NCI-H82 (cell line): ENCODE measurements around the gene DDX5.
"Not testable (repeated sequence)": the region's sequence is repeated elsewhere in the genome, so short reads cannot be mapped to it uniquely, and the experiment has no call there.

ENCODE experiments used
- DNase-seq: peaks from one replicate; lab custom pipeline; 2025; lab: John Stamatoyannopoulos, UW

DDX5 gene

DNA sequence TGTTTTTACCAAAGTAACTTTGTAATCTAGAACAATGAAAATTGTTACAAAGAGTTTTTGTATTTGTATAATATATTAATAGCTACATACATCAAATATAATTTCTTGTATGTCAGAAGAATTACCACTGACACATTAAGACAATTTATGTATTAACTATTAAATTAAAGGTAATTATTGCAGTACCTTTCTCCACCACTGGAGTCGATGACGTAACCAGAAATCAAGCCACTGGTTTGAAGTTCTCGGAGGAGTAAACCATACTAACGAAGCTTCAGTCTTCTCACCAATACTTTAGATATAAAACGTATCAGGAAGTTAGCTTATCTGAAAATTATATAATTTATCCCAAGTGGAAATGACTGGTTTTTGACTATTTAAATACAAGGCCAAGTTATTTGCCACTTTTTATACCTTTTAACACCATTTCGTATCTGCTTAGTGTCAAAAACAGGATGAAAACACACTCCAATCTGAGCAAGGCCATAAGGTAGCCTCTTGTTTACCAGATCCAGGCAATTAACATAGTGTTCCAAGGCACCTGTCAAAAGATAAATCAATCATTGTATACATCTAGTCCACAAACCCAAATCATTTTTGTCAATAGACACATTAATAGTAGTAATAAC is 13.5 kb downstream of the DDX5 start:
- peak; percentile 46 for DNase-seq

DNA sequence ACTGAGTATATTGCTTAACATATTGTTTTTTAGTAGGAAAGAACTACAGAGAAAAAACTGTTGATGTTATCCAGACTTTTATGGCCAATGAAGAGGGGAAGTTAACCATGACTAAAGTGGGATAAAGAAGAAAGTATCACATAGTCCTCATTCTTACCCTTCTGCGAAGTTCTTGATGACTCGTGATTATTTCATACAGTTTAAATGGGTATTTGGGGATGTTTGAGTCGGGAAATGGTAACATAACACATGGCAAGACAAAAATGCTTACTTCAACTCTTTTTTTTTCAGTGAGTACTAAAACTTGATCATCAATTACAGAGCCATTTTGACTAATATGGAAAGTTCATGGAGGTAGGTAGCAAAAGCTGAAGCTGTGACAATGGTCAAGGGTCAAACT is 14.1 kb downstream of the DDX5 start:
- DNase-seq, result no peak

DNA sequence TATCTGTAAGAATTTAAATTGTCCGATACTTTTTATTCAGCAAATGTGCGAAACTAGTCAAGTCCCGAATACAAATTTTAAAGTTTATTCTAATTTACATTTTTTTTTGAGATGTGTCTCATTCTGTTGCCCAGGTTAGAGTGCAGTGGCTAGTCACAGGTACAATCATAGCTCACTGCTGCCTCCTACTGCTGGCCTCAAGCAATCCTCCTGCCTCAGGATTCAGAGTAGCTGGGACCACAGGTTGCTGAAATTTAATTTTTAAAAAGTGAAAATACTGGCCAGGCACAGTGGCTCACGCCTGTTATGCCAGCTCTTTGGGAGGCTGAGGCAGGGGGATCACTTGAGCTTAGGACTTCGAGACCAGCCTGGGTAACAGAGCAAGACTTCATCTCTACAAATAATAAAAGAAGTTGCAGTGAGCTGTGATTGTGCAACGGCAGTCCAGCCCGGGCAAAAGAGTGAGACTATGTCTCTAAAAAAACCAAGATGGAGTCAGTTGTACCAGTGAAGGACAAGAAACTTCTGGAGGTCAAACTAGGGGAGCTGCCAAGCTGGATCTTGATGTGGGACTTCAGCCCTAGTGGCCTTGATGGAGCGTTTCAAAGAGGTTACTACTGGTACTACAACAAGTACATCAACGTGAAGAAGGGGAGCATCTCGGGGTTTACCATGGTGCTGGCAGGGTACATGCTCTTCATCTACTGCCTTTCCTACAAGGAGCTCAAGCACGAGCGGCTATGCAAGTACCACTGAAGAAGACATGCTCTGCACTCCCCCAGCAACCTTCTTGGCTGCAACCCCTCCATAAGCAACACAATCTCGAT is 14.8 kb downstream of the DDX5 start:
- DNase-seq, result peak; percentile 63

DNA sequence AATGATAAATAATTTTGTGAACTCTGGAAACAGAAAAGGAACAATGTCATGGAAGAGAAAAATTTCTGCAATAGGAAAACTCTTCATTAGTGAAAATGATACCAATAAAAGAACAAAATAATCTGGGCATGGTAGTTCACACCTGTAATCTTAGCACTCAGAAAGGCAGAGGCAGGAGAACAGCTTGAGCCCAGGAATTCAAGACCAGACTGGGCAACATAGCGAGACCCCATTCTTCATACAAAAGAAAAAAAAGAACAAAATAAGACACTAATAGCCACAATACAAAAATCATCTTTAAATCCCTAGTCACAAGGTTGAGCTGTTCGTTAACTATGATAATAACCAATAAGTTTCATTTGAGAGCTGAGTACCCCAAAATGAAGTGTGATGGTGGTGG is 17.8 kb downstream of the DDX5 start:
- no peak for DNase-seq

DNA sequence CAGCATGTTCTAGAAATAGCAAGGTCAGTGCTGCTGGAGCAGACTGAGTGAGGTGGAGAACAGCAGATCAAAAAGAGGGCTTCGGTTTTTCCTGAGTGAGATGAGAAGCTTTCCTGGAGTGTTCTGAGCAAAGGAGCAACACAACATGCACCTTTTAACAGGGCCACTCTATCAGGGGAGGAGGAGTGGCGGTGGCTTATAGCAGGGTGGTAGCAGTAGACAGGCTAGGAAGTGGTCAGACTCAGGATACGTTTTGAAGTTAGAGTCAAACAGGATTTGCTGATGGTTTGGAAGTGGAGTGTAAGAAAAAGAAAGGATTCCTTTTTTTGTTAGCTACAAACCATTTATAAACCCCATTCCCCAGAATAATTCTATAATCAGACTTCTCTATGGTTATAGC is 21.7 kb downstream of the DDX5 start:
- no peak for DNase-seq

DNA sequence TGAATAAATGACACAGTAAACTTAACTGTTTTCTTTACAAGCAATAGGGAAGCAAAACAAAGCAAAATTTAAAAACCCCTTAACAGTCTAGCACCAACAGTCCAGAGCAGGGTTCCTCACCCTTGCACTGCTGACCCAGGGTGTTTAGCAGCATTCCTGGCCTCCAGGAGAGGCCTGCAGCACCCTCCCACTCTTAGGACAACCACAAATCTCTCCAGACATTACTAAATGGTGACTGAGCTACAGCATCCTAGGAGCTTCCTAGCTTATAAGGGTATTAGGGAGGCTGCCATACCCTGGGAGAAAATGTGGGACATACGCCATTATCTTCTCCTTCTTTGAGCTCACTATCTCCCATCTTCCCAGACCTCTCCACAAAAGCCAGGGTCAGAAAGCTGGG is 25.1 kb downstream of the DDX5 start:
- DNase-seq, result no peak

DNA sequence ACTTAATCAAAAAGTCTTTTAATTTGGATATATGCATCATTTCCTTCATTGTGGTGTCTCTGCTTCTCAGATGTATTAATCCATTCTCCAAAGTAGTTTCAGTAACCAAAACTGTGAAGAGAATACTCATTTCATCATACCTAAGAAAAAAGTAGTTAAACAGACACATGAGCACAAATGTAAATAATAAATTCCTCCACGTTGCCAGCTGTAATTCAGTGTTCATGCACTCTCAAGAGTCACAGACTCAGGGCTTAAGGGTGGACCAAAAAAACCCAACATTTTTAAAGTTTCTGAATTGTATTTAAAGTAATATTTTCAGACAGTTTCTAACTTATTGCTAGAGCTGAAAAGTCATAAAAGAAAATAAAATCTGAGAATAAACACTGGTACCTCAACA is 28.2 kb downstream of the DDX5 start:
- DNase-seq, result no peak

DNA sequence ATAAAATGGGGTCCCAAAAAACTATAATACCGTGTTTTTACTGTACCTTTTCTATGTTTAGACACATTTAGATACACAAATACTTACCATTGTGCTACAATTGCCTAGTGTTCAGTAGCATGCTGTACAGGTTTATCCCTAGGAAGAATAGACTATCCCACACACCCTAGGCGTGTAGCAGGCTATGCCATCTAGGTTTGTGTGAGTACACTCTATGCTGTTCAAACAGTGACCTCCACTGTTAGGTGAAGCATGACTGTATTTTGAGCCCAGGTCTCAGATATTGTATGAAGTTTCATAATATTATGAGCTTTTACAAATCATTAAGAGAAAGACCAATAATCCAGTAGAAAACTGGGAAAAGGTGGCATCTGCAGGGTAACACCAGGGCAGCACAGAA is 33.5 kb downstream of the DDX5 start:
- DNase-seq, result no peak

DNA sequence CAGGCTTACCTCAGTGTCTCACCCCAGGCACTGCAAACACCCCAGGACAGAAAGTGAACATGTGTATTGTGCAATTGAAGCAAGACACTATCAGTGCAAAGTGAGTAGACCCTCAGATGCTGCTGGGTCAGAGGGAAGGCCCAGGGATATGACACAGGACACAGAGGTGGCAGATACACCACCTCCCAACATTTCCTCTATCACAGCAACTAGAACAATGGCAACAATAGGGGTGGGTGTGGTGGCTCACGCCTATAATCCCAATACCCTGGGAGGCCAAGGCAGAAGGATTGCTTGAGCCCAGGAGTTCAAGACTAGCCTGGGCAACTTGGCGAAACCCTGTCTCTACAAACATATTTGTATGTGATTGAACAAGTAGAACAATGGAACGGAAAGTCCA is 34.6 kb downstream of the DDX5 start:
- DNase-seq, result no peak

DNA sequence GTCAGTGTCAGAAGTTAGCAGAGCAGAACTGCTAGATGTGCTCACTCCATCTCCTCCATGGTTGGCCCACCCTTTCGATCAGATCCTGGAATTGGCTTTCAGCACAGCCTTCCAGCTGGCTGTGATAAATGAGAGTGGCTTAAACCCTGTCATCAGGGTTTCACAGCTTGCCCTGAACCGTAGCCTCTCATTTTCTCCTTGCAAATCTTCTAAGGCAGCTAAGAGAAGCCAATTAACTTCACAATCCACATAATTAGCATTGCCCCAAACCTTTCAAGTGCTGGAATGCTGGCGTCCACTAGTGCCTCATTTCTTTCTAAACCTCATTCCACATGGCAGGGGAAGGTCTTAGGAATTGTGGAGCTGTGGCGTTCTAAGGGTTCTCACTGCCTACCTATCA is 35.5 kb downstream of the DDX5 start:
- peak; percentile 94 for DNase-seq

DNA sequence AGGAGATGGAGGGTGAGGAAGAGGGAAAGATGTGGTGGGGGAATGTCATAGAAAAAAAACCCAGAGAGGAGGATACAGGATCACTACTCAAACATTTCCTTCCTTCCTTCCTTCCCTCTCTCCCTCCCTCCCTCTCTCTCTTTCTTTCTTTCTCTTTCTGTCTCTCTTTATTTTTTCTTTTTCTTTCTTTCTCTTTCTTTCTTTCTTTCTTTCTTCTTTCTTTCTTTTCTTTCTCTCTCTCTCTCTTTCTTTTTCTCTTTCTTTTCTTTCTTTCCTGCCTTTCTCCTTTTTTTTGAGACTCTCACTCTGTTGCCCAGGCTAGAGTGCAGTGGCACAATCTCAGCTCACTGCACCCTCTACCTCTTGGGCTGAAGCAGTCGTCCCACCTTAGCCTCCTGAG is 39.3 kb downstream of the DDX5 start:
- DNase-seq, result not testable (repeated sequence)

DNA sequence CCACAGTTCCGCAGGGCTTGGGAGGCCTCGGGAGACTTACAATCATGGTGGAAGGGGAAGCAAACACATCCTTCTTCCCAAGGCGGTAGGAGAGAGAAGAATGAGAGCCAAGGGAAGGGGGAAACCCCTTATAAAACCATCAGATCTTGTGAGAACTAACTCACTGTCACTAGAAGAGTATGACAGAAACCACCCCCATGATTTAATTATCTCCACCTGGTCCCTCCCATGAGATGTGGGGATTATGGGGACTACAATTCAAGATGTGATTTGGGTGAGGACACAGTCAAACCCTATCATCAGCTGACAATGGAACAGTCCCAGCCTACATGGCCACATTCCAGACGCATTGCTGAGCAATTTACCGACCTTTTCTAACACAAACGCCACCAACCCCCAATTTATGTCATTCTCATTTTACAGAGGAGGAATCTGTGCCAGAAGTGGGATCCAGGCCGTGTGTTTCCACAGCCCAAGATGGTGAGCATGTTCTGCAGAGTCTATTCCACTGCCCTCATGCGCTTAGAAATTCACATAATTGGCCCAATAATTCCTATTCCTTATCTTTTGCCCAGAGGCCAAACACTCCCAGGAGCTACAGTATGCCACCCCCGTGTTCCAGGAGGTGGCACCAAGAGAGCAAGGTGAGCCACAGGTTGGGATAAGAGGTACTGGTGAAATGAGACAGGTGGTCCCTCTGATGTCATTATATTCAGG is 39.9 kb downstream of the DDX5 start:
- DNase-seq, result peak; percentile 22

DNA sequence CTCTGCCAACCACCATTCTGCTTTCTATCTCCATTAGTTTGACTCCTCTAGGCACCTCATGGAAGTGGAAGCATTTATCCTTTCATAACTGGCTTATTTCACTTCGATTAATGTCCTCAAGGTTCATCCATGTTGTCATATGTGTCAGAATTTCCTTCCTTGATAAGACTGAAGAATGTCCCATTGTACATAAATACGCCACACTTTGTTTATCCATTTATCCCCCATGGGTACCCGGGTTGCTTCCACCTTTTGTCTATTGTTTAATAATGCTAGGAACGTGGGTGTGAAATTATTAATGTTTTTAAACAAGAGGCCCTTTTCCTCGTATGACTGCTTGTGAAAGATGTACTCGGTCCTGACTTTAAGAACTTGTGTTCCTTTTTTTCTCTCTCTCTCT is 44.3 kb downstream of the DDX5 start:
- no peak for DNase-seq

DNA sequence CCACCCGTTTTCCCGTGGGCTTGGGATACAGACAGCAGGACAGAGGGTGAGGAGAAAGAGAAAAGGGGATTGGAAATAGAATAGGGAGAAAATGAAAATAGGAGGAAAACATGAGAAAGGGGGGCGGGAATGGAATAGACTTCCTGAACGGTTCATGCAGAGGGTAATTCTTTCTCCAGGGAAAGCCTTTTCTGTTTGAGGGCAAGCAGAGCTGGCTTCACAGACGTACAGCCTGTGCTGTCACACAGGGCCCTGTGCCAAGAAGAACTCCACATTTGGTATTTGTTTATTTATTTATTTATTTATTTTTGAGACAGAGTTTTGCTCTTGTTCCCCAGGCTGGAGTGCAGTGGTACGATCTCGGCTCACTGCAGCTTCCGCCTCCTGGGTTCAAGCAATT is 45.1 kb downstream of the DDX5 start:
- no peak for DNase-seq

DNA sequence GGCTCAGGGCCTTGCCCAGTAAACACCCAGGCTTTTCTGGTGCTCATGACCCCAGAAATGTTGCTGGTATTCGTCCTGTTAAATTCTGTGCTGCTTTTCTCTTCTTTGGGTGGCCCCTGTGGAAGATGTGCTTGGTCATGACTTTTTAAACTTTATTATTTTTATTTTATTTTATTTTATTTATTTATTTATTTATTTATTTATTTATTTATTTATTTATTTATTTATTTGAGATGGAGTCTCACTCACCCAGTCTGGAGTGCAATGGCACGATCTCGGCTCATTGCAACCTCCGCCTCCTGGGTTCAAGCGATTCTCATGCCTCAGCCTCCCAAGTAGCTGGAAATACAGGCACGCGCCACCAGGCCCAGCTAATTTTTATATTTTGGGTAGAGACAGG is 46.3 kb downstream of the DDX5 start:
- DNase-seq, result not testable (repeated sequence)

DNA sequence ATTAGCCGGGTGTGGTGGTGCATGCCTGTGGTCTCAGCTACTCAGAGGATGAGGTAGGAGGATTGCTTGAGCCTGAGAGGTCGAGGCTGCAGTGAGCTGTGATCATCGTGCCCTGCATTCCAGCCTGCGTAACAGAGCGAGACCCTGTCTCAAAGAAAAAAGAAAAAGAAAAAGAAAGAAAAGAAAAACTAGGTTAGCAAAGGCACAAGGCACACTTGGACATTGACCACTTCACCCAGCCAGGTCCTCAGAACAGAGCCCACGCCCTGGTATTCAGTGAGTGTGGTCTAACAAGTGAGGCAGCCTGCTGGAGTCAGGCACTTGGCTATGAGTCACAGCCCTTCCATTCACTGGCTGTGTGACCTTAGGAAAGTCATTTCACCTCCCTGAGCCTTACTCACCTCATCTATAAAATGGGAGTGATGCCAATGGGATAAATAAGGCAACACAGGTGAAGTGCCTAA is 46.8 kb downstream of the DDX5 start:
- no peak for DNase-seq

DNA sequence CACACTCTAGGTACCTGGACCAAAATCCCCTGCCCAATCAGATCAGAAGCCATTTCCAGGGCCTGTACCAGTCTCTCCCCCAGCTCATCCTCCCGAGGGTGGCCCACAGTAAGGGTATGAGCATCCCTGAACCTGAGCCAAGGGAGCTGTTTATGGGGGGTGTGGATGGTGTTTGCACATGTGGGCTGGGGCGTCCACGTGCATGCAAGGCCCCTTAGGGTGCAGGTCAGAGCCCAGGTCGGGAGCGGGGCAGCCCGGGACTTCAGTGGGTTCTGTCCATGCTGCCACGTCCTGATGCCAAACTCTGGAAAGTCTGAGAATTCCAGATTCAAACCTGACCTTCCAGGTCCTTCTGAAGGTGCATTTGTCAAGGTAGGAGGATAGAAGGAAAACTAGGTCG is 47.3 kb downstream of the DDX5 start:
- no peak for DNase-seq

DNA sequence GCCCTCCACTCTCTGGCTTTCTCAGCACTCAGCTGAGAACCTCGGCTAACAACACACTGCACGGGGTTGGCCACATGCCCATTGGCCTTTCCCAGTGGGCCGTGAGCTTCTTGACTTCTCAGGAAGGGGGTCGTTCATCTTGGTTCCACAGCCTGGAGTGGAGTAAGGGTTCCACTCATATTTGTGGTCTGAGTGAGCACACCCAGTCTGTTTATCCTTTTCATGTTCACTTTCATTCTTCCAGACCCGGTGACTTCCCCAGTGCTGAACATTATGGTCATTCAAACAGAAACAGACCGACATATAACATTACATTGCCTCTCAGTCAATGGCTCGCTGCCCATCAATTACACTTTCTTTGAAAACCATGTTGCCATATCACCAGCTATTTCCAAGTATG is 48.9 kb downstream of the DDX5 start:
- no peak for DNase-seq

DNA sequence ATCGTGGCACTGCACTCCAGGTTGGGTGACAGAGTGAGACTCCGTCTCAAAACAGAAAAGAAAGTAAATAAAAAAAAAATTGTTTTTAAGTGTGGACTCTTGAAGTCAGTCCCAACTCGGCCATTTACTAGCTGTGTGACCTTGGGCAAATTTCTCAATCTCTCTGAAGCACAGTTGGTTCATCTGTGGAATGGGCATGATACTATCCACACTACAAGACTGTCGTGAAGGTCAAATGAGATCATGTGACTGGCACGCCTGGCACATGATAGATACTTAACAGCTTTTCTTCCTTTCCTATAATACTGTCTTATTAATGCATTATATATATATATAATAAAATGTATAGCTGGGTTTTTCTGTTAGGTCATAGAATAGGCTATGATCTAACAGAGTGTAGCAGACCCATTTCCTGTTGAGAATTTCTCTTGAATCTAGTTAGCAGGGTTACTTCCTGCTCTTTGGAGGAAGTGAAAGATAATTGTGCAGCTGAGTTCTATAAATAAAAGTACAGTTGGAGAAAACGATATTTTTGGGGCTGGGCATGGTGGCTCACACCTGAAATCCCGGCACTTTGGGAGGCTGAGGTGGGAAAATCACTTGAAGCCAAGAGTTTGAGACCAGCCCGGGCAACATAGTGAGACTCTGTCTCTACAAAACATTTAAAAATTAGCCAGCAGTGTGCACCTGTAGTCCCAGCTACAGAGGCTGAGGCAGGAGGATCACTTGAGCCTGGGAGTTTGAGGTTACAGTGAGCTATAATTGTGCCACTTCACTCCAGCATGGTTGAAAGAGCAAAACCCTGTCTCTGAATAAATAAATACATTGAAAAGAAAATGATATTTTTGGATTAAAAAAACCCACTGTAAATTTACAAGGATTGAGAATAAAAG is 49.9 kb downstream of the DDX5 start:
- DNase-seq, result no peak

DNA sequence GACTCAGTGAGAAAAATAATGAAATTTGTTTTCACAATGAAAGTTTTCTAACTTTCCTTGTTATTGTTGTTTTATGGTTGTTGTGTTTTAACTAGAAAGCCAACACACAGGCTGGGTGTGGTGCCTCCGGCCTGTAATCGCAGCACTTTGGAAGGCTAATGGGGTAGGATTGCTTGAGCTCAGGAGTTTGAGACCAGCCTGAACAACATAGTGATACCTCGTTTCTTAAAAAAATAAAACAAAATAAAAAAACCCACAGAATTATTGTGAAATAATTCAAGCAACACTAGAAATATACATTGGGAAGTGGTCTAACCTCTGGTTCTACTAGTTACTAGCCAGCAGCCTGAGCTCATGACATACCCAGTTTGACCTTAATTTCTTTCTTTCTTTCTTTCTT is 56.5 kb downstream of the DDX5 start:
- no peak for DNase-seq

DNA sequence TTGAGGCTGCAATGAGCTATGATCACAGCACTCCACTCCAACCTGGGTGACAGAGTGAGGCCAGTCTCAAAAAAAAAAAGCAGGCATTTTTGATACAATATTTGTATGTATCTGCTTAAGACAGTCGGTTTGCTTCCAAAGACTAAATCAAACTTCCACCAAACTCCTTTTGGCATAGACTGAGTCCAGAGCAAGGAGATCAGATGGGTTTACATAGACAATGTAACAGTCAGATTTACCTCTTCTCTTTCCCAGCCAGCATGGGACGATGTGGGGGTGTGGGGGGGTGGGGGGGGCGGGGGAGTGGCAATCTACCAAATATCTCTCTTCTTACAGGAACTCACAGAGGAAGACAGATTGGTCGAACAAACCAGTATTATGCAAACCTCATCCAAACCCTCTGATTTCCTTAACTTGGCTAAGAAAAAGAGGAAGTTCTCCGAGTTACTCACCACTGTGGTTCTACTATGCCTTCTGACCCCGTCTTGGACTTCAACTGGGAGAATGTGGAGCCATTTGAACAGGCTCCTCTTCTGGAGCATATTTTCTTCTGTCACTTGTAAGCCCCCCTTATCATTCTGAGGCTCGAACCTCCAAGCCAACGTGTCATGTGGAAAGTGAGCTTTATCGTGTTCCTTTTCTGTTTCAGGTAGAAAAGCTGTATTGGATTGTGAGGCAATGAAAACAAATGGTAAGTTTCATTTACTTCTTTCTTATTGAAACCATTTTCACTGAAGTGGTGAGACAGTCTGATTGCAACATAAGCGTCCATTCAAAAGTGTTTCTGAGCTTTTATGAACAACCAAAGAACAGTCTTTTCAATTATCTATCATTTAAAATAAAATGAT is 57.2 kb downstream of the DDX5 start, which contains the start of gene MILR1:
TSS of gene MILR1 (plus strand) at position 451 of the 848 bp plus-strand sequence. CDS start at position 505, 54 bp downstream.
- no peak for DNase-seq
